ENCODE measurements around the gene MYCBP2.

DNA sequence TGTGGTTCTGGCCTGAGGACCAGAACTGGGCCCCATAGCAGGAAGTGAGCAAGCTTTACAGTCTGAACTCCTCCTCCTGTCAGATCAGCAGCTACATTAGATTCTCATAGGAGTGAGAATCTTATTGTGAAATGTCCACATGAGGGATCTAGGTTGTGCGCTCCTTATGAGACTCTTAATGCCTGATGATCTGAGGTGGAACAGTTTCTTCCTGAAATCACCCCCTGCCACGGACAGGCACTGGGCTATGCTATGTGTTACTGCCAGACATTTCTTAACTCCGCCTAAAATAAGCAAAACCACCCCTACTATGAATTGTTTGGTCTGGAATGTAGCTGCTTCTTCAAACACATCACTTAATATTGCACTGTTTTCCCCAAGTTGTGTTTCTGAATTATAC, 304.6 kb downstream of the MYCBP2 start:
- TF ChIP-seq, protein P1, sequence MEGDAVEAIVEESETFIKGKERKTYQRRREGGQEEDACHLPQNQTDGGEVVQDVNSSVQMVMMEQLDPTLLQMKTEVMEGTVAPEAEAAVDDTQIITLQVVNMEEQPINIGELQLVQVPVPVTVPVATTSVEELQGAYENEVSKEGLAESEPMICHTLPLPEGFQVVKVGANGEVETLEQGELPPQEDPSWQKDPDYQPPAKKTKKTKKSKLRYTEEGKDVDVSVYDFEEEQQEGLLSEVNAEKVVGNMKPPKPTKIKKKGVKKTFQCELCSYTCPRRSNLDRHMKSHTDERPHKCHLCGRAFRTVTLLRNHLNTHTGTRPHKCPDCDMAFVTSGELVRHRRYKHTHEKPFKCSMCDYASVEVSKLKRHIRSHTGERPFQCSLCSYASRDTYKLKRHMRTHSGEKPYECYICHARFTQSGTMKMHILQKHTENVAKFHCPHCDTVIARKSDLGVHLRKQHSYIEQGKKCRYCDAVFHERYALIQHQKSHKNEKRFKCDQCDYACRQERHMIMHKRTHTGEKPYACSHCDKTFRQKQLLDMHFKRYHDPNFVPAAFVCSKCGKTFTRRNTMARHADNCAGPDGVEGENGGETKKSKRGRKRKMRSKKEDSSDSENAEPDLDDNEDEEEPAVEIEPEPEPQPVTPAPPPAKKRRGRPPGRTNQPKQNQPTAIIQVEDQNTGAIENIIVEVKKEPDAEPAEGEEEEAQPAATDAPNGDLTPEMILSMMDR (IDR thresholded peaks at IDR 0.05), result no peak
- TF ChIP-seq POLR2AphosphoS5 (IDR thresholded peaks at IDR 0.05), result no peak
